H9 (cell line): ENCODE data around the gene IFT80. TPM values are rescaled to one million over a fixed set of nuclear protein-coding genes. Genes with fewer than 3 reads are reported as not detected.

Source experiments
- DNase-seq: peaks from one replicate; pipeline ENCODE4 v3.0.0-alpha.2; 2017
- H2AFZ ChIP-seq: one replicate; pipeline ENCODE4 v1.6.1; 2013; ENCODE audit warnings: mild to moderate bottlenecking, low read length, control low read depth, moderate library complexity
- H2AK5ac ChIP-seq: 2 replicates; pipeline ENCODE4 v1.6.1; 2013; ENCODE audit warnings: low read length, control low read depth, mixed read lengths; ENCODE audit not compliant: insufficient read length
- H2BK120ac ChIP-seq: one replicate; pipeline ENCODE4 v1.6.1; 2013; ENCODE audit warnings: low read depth, mild to moderate bottlenecking, low read length, control low read depth, inconsistent platforms; ENCODE audit not compliant: poor library complexity, severe bottlenecking
- H2BK12ac ChIP-seq: 2 replicates; pipeline ENCODE4 v1.6.1; 2013; ENCODE audit warnings: low read length, control low read depth, mixed read lengths, low read depth; ENCODE audit not compliant: insufficient read length
- H2BK15ac ChIP-seq: 2 replicates; pipeline ENCODE4 v1.6.1; 2013; ENCODE audit warnings: low read depth, low read length, control low read depth
- H2BK20ac ChIP-seq: one replicate; pipeline ENCODE4 v1.6.1; 2013; ENCODE audit warnings: low read depth, mild to moderate bottlenecking, low read length, control low read depth, inconsistent platforms; ENCODE audit not compliant: poor library complexity, severe bottlenecking
- H2BK5ac ChIP-seq: 2 replicates; pipeline ENCODE4 v1.6.1; 2013; ENCODE audit warnings: low read length, control low read depth, mixed read lengths; ENCODE audit not compliant: insufficient read length
- H3K14ac ChIP-seq: 2 replicates; pipeline ENCODE4 v1.6.1; 2013; ENCODE audit warnings: low read length, control low read depth; ENCODE audit not compliant: insufficient read depth
- H3K18ac ChIP-seq: 2 replicates; pipeline ENCODE4 v1.6.1; 2013; ENCODE audit warnings: low read depth, mild to moderate bottlenecking, mixed read lengths, low read length, control low read depth; ENCODE audit not compliant: insufficient read length
- H3K23ac ChIP-seq: 2 replicates; pipeline ENCODE4 v1.6.1; 2013; ENCODE audit warnings: low read length, control low read depth, mixed read lengths, low read depth; ENCODE audit not compliant: insufficient read length
- H3K23me2 ChIP-seq: 2 replicates; pipeline ENCODE4 v1.6.1; 2013; ENCODE audit warnings: low read depth, mild to moderate bottlenecking, mixed read lengths, low read length, control low read depth; ENCODE audit not compliant: insufficient read length, poor library complexity, severe bottlenecking
- H3K27ac ChIP-seq: 2 replicates; pipeline ENCODE4 v1.5.1; 2013; ENCODE audit warnings: low read length, control low read depth, mixed read lengths, low read depth; ENCODE audit not compliant: insufficient read length
- H3K27me3 ChIP-seq: 2 replicates; pipeline ENCODE4 v1.6.1; 2013; ENCODE audit warnings: low read length, control low read depth, inconsistent platforms; ENCODE audit not compliant: insufficient read depth
- H3K4ac ChIP-seq: 2 replicates; pipeline ENCODE4 v1.6.1; 2013; ENCODE audit warnings: low read depth, mild to moderate bottlenecking, control low read depth, inconsistent platforms, low read length, moderate library complexity
- H3K4me1 ChIP-seq: 2 replicates; pipeline ENCODE4 v1.6.1; 2013; ENCODE audit warnings: low read length, control low read depth, inconsistent platforms; ENCODE audit not compliant: insufficient read depth
- H3K4me2 ChIP-seq: 2 replicates; pipeline ENCODE4 v1.6.1; 2013; ENCODE audit warnings: low read length, control low read depth, mixed read lengths; ENCODE audit not compliant: insufficient read length, insufficient read depth
- H3K56ac ChIP-seq: 2 replicates; pipeline ENCODE4 v1.6.1; 2013; ENCODE audit warnings: low read depth, mild to moderate bottlenecking, mixed read lengths, low read length, control low read depth; ENCODE audit not compliant: insufficient read length
- H3K79me1 ChIP-seq: 2 replicates; pipeline ENCODE4 v1.6.1; 2013; ENCODE audit warnings: low read depth, mild to moderate bottlenecking, moderate library complexity, low read length, control low read depth, inconsistent platforms; ENCODE audit not compliant: insufficient read depth, poor library complexity, severe bottlenecking
- H3K79me2 ChIP-seq: 2 replicates; pipeline ENCODE4 v1.6.1; 2013; ENCODE audit warnings: low read length, control low read depth, inconsistent platforms; ENCODE audit not compliant: insufficient read depth
- H3K9ac ChIP-seq: 2 replicates; pipeline ENCODE4 v1.6.1; 2013; ENCODE audit warnings: low read length, control low read depth, mixed read lengths; ENCODE audit not compliant: insufficient read length; ENCODE audit errors: extremely low read depth
- H3K9me3 ChIP-seq: one replicate; pipeline ENCODE4 v1.6.1; 2013; ENCODE audit warnings: low read depth, low read length, inconsistent platforms; ENCODE audit not compliant: control insufficient read depth
- H3T11ph ChIP-seq: one replicate; pipeline ENCODE4 v1.6.1; 2013; ENCODE audit warnings: mild to moderate bottlenecking, low read length, control low read depth, inconsistent platforms
- H4K20me1 ChIP-seq: one replicate; pipeline ENCODE4 v1.6.1; 2013; ENCODE audit not compliant: control insufficient read depth, insufficient read length, insufficient read depth
- H4K5ac ChIP-seq: 2 replicates; pipeline ENCODE4 v1.6.1; 2013; ENCODE audit warnings: low read depth, mild to moderate bottlenecking, mixed read lengths, low read length, control low read depth; ENCODE audit not compliant: insufficient read length
- H4K8ac ChIP-seq: replicated peaks from 2 replicates; pipeline ENCODE4 v1.6.1; 2013; ENCODE audit warnings: low read length, control low read depth, mixed read lengths, low read depth; ENCODE audit not compliant: insufficient read length
- H4K91ac ChIP-seq: 2 replicates; pipeline ENCODE4 v1.6.1; 2013; ENCODE audit warnings: low read depth, mild to moderate bottlenecking, moderate library complexity, mixed read lengths, low read length, control low read depth; ENCODE audit not compliant: insufficient read length
- H3K27ac Mint-ChIP-seq, 3 experiments: 2 replicates in 2 of 3; 3 replicates in 1 of 3; pipeline ENCODE4 v1.8.0; 2020 to 2021; ENCODE audit warnings: mixed read lengths in 3 of 3, mild to moderate bottlenecking in 1 of 3, moderate library complexity in 1 of 3
- H3K27me3 Mint-ChIP-seq: 2 replicates; pipeline ENCODE4 v1.8.0; 2021; ENCODE audit warnings: low read depth, mild to moderate bottlenecking, moderate library complexity, mixed read lengths
- H3K36me3 Mint-ChIP-seq, 3 experiments: 2 replicates in 2 of 3; 3 replicates in 1 of 3; pipeline ENCODE4 v1.8.0; 2020 to 2021; ENCODE audit warnings: low read depth in 3 of 3, mixed read lengths in 3 of 3; ENCODE audit not compliant: insufficient read depth in 1 of 3
- H3K4me1 Mint-ChIP-seq, 2 experiments: 2 replicates each; pipeline ENCODE4 v1.8.0; 2020; ENCODE audit warnings: mixed read lengths in 2 of 2
- H3K4me3 Mint-ChIP-seq, 2 experiments: 2 replicates in 1 of 2; 3 replicates in 1 of 2; pipeline ENCODE4 v1.8.0; 2020 to 2021; ENCODE audit warnings: mild to moderate bottlenecking in 2 of 2, mixed read lengths in 2 of 2, moderate library complexity in 1 of 2
- H3K9me3 Mint-ChIP-seq, 2 experiments: 2 replicates in 1 of 2; 3 replicates in 1 of 2; pipeline ENCODE4 v1.8.0; 2020; ENCODE audit warnings: mild to moderate bottlenecking in 2 of 2, mixed read lengths in 2 of 2, moderate library complexity in 1 of 2
- CTCF ChIP-seq: fragments of 200-600 bp; sonication (generic); conservative IDR thresholded peaks from 3 replicates; pipeline ENCODE4 v1.8.0; 2021; ENCODE audit warnings: antibody characterized with exemption, mild to moderate bottlenecking
- whole genome bisulfite sequencing: extraction: QIAGEN DNeasy Blood & Tissue Kit; methylation state at CpG from one replicate; pipeline ENCODE4 v1.1.7; 2013; ENCODE audit warnings: missing lambda C conversion rate, low lambda C conversion rate, mixed read lengths; ENCODE audit not compliant: insufficient read length; ENCODE audit errors: extremely low coverage; 5-methylcytosine and 5-hydroxymethylcytosine counted together
- total RNA-seq: library from RNA; stranded (reverse); gene quantifications from 2 replicates; pipeline ENCODE4 v1.2.1, GENCODE V29; 2021

Gene IFT80
- total RNA-seq, 1 experiment from 2014 or later = 29.0 TPM

GRCh38 chr3:160446522-160447056, 47.6 kb upstream of the IFT80 start:
- H3K23ac ChIP-seq = no peak overlapping the region
- no peak for DNase-seq
- no peaks in the 10 kb centered on the region for H3K27me3 ChIP-seq
- H3K14ac ChIP-seq = no peak overlapping the region
- no peak overlapping the region for H3K4me2 ChIP-seq
- WGBS = no CpG with 5 or more reads among the region's 13 CpGs
- Mint-ChIP-seq H3K4me3 (peak overlapping the region; percentile 39 to 71), H3K27me3 (no peaks in the 10 kb centered on the region; the same call in 1 of the 2 replicates), H3K4me1 (peaks cover 21 to 33% of the 10 kb centered on the region in 2 experiments), H3K36me3 (peaks cover 46 to 65% (median 47%) of the 10 kb centered on the region in 3 experiments), H3K27ac (peak overlapping the region; percentile 44 to 84 (median 57); a peak in 3 of 7 replicates), H3K9me3 (peaks cover 0 to 14% of the 10 kb centered on the region in 2 experiments; a peak in 2 of 5 replicates)
- TF ChIP-seq CTCF = no peak
- H3T11ph ChIP-seq = no peak overlapping the region
- H2AK5ac ChIP-seq = no peak overlapping the region
- no peak overlapping the region for H4K91ac ChIP-seq
- no peak overlapping the region for H2BK12ac ChIP-seq
- H4K8ac ChIP-seq = no peak overlapping the region
- no peaks in the 10 kb centered on the region for H3K79me1 ChIP-seq
- H3K56ac ChIP-seq = no peak overlapping the region
- no peaks in the 10 kb centered on the region for H3K4me1 ChIP-seq
- H2BK20ac ChIP-seq = no peak overlapping the region
- no peak overlapping the region for H3K27ac ChIP-seq
- H3K4ac ChIP-seq = no peak overlapping the region
- H4K20me1 ChIP-seq = no peaks in the 10 kb centered on the region
- peaks cover 35% of the 10 kb centered on the region; the same call in 1 of the 2 replicates for H3K79me2 ChIP-seq
- H3K18ac ChIP-seq = no peak overlapping the region
- H3K9me3 ChIP-seq = no peaks in the 10 kb centered on the region
- no peak overlapping the region for H2AFZ ChIP-seq
- no peak overlapping the region for H2BK120ac ChIP-seq
- no peak overlapping the region for H2BK15ac ChIP-seq
- H3K23me2 ChIP-seq = peaks cover 8% of the 10 kb centered on the region
- no peak overlapping the region for H2BK5ac ChIP-seq
- no peak overlapping the region for H4K5ac ChIP-seq
- H3K9ac ChIP-seq = no peak overlapping the region
